Stimulated activated CD8-positive, alpha-beta memory T cell treated with anti-CD3 and anti-CD28 coated beads, Interleukin-7, amount 100 ng/mL, for 24 hours (primary cell): ENCODE data around the gene IRAK2.
"Not testable (repeated sequence)": the region's sequence is repeated elsewhere in the genome, so short reads cannot be mapped to it uniquely, and the experiment has no call there.

Experiments
- DNase-seq: peaks from one replicate; pipeline ENCODE4 v3.0.0-alpha.2; 2020; ENCODE audit warnings: low read depth

IRAK2 gene

GRCh38 chr3:10253731-10254130 is 89.0 kb downstream of the IRAK2 start:
- DNase-seq = no peak

GRCh38 chr3:10255835-10256234 is 91.1 kb downstream of the IRAK2 start:
- no peak for DNase-seq

- no peak for DNase-seq
Measured at GRCh38 chr3:10259036-10259435, 94.3 kb downstream of the IRAK2 start.

- DNase-seq = no peak
Measured at GRCh38 chr3:10259798-10260197, 95.1 kb downstream of the IRAK2 start.

GRCh38 chr3:10260211-10260701 is 95.5 kb downstream of the IRAK2 start:
- no peak for DNase-seq

DNA sequence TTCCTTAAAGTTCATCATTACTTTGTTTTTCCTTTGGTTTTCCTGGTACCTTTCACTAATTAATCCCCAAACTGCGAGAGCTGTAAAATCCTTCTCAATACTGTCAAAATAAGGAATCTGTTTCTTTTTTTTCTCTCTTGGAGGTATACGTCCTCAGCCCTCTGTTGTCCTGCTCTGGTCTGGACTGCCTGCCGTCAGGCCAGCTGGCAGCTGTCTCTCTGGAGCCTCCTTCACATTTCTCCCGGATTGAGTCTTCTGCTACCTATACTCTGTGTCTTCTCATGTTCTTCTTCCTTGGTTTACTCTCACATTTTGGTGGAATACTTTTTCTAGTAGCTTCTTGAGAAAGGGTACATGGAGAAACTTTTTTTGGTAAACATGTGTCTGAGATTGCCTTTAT is 97.3 kb downstream of the IRAK2 start:
- no peak for DNase-seq

- peak; percentile 45 for DNase-seq
Measured at GRCh38 chr3:10263646-10264363, 99.1 kb downstream of the IRAK2 start.

- DNase-seq = no peak
Measured at GRCh38 chr3:10265833-10266232, 101.1 kb downstream of the IRAK2 start.

- DNase-seq = not testable (repeated sequence)
Measured at GRCh38 chr3:10266936-10267335, 102.2 kb downstream of the IRAK2 start.

GRCh38 chr3:10268116-10268515 is 103.4 kb downstream of the IRAK2 start:
- no peak for DNase-seq

- no peak for DNase-seq
Measured at GRCh38 chr3:10268930-10269329, 104.2 kb downstream of the IRAK2 start.

GRCh38 chr3:10269443-10269842 is 104.7 kb downstream of the IRAK2 start:
- DNase-seq = no peak

- not testable (repeated sequence) for DNase-seq
Measured at GRCh38 chr3:10272476-10272875, 107.8 kb downstream of the IRAK2 start.

DNA sequence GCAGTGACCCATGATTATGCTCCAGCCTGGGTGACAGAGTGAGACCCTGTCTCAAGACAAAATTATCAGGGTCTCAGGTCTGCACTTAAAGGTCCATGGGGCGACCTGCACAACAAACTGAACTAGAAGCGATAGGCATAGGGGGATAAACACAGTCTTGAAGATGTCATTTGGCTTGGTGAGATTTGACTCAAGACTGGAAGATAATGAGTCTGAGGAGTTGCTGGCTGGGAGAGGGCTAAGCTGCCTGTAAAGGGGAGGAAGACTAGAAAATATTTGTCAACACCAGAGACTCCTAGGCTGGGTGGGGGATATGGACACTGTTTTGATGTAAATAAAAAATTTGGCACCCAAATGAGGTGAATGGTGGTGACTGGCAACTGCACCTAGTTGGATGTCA is 108.3 kb downstream of the IRAK2 start:
- DNase-seq = no peak

DNA sequence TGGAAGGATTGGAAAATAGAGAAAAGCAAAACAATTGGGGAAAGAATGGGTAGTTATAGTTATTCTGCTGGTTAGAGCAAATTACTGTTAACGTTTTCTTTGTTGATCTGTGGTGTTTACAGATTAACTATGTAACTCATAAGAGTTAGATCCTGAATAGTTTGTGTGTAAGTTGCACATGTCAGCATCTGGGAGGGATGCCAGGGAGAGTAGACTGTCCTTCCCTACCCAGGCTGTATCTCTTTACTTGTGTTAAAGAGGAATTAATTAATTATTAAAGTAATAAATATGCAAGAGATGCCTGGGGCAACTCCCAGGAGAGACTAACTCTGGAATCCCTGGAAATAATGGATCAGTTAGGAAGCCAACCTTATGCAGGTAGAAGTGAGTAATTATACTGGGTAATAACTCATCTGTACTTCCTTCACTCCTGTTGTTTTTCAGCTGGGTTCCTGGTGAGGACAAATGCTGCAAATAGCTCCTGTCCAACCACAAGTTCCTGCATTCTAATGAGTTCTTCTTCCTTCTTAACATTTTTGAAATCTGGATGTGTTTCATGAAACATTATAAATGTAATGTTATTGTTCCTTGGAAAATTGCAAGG is 109.1 kb downstream of the IRAK2 start:
- DNase-seq = no peak

GRCh38 chr3:10274601-10275000 is 109.9 kb downstream of the IRAK2 start:
- no peak for DNase-seq

DNA sequence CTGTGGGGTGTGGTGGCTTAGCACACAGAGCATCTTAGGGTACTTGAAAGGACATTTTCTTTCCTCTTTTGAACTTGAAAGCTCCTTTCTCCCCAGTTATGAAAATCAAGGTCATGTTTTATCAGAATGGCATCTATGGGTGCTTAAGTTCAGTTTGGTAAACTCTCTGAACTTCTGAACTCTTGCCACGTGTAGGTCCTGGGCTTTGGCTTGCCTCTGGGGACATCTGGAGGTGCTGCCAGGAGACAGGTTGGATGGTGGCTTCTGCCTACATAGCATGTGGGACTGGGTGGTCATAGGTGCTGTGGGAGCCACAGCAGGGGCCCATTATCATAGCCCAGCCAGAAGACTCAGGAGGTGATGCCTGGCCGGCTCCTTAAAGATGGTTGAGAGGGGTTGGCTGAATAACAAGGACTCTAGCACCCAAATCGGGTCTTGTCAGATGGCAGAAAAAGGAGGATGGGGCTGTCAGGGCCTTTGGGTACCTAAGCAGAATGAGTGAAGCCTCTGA is 112.5 kb downstream of the IRAK2 start:
- DNase-seq = no peak

DNA sequence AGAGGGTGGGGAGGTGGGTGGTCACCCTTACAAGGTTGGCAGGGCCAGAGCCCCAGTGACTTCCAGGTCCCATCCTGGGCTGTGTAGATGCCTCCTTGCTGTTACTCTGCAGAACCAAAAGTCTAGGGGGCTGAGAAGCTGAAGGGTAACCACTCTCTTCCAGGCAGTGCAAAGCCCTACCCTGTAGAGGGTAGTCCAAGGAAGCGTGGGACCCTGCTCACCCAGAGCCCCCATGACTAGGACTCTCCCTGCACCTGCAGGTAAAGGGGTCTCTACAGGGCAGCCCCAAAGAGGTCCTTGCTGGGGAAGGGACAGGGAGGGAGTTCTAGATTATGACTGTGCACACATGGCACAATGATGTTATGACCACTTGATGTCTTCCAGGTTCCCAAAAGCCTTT is 113.8 kb downstream of the IRAK2 start:
- no peak for DNase-seq

DNA sequence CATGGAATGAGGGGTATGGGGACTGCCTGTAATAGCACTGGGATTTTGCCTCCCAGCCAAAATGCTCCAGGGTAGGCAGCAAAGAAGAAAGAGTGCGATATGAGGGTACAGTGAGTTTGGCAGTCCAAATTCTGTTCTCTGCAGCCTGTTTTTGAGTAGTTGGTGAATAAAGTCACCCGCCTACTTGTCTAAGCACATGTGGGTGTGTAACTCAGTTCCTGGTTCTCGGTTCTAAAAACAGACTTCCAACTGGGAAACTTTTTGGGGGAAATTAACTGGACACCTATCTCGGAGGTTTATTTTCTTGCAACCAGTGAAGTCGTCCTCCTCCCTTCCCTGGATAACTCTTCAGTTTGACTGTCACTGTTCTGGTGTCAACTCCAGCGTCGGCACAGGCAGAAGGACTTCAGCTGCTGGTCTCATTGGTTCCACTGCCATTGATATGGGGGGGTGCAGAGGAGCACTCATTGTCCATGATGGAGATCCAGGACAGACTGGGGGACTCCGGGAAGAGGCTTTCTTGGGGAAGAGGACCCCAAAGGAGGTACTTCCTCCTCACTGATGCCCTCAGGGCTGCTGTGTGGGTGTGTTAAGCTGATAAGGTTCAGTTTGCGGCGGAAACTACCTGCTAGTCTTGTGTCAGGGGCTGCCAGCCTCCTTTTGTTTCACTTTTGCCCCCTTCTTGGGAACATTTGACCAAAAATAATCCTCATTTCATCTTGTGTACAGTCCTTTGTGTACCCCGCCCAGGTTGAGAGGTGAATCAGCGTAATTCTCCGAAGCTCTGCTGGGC is 114.9 kb downstream of the IRAK2 start:
- no peak for DNase-seq

GRCh38 chr3:10280177-10280529 is 115.4 kb downstream of the IRAK2 start:
- DNase-seq = no peak

- DNase-seq = no peak
Measured at GRCh38 chr3:10280571-10280970, 115.9 kb downstream of the IRAK2 start.

DNA sequence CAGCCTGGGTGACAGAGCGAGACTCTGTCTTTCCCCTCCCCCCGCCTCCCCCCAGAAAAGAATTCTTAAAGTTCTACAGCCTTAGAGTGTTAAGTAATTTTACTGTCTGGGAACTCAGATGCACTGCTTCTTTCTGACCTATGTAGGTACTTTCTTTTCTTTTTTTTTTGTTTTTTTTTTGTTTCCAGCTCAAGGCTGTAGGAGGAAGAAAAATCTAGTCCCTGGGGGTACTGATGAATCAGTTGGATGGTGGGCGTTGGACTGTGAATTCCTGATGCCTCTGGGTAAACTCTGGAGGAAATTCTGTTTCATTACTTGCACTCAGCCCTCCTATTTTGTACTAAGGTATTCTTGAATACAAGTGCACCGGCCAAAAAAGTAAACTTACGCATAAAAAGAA is 117.2 kb downstream of the IRAK2 start:
- DNase-seq = no peak

DNA sequence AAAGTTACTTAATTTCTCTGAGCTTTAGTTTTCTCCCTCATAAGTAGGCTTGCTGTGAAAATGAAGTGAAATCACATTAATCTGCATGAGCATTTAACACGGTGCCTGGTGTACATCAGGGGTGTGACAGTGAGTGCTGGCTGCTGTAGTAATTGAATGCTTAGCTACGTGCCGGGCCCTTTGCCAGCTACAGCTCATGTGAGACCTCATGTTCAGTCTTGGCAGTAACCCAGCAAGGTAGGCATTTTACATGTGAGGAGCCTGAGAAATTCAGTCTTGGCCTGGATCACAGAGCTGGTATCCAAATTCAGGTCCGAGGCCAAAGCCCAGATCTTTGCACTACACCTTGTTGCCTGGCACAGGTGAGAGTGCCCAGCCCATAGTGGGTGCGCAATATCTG is 118.9 kb downstream of the IRAK2 start:
- no peak for DNase-seq
